HUDEP-2 (cell line): Measurements from ENCODE around the gene RPIA.
"Not testable (repeated sequence)": the region's sequence is repeated elsewhere in the genome, so short reads cannot be mapped to it uniquely, and the experiment has no call there.

Experiments
- DNase-seq, 76 experiments: peaks; one replicate each; lab custom pipeline; 2025; ENCODE audit not compliant: unreplicated experiment in 76 of 76; lab: John Stamatoyannopoulos, UW

RPIA gene

GRCh38 chr2:88765154-88765888 lies 73.8 kb downstream of the RPIA start:
- peak in 75 of 76 experiments; percentile 35 to 96 (median 87) for DNase-seq

- DNase-seq, result not testable (repeated sequence)
Measured at GRCh38 chr2:88765889-88766481, 74.5 kb downstream of the RPIA start.

GRCh38 chr2:88770016-88770415 lies 78.5 kb downstream of the RPIA start:
- DNase-seq, result peak in 12 of 76 experiments; percentile 8 to 48 (median 22)

- not testable (repeated sequence) for DNase-seq
Measured at GRCh38 chr2:88773233-88774028, 82.0 kb downstream of the RPIA start.

GRCh38 chr2:88789213-88789612 lies 97.7 kb downstream of the RPIA start:
- not testable (repeated sequence) for DNase-seq

- DNase-seq, result not testable (repeated sequence)
Measured at GRCh38 chr2:88795932-88796331, 104.5 kb downstream of the RPIA start.

GRCh38 chr2:88796523-88796922 lies 105.0 kb downstream of the RPIA start:
- not testable (repeated sequence) for DNase-seq

GRCh38 chr2:88797164-88797563 lies 105.7 kb downstream of the RPIA start:
- not testable (repeated sequence) for DNase-seq
